ENCODE data around the gene BRSK2. TPM values are rescaled to one million over a fixed set of nuclear protein-coding genes. Genes with fewer than 3 reads are reported as not detected.

The BRSK2 gene
- polyA plus RNA-seq, 1 of the 3 experiments (the other 2 are of a cell fraction), result 0.64 TPM

- TF ChIP-seq REST (IDR thresholded peaks at IDR 0.05; ENCODE audit: low read depth, low read length) (no peak), JUND (IDR thresholded peaks at IDR 0.05) (no peak), FOSL2 (IDR thresholded peaks at IDR 0.05; ENCODE audit: borderline replicate concordance, low read depth) (no peak), EZH2phosphoT487 (IDR thresholded peaks at IDR 0.05; ENCODE audit: borderline replicate concordance, low read depth) (no peak), ELF1 (IDR thresholded peaks at IDR 0.05) (no peak)
These were observed 67.6 kb downstream of the BRSK2 start (continued) for GRCh38 chr11:1457326-1457680.

GRCh38 chr11:1457856-1458255, 68.1 kb downstream of the BRSK2 start:
- Histone ChIP-seq H3K4me3 (ENCODE audit: low read depth in 2 of 2, low read length in 1 of 2) (no peak overlapping the region), H3K9me2 (no peaks in the 10 kb centered on the region), H3K9me3 (no peaks in the 10 kb centered on the region), H3K9ac (no peak overlapping the region), H3K4me1 (ENCODE audit: control insufficient read depth in 1 of 2, insufficient read depth in 2 of 2, low read depth in 1 of 2, low read length in 1 of 2) (peaks cover 0 to 10% of the 10 kb centered on the region in 2 experiments; a peak in 1 of 4 replicates), H3K27ac (ENCODE audit: low read depth in 2 of 2, low read length in 1 of 2) (peak overlapping the region in 1 of 2 experiments; percentile 22; a peak in 1 of 4 replicates), H3K79me2 (ENCODE audit: insufficient read depth) (no peaks in the 10 kb centered on the region), H3K4me2 (no peak overlapping the region), H4K20me1 (ENCODE audit: insufficient read depth) (no peaks in the 10 kb centered on the region), H3K36me3 (replicated peaks in 1 of 2; ENCODE audit: control insufficient read depth in 1 of 2, insufficient read depth in 2 of 2, low read length in 1 of 2) (no peaks in the 10 kb centered on the region), H3F3A (replicated peaks; ENCODE audit: insufficient read depth) (no peaks in the 10 kb centered on the region), H3K27me3 (ENCODE audit: insufficient read depth) (no peaks in the 10 kb centered on the region), H2AFZ (ENCODE audit: low read depth) (no peak overlapping the region)
- ChIA-PET POLR2A (no interaction called here), CTCF (interaction anchor here (0.6 to 4.2 kb wide), 4 partner anchors 11 to 57 kb away, joined by 3 to 23 read pairs (median 4); no protein-coding TSS in a partner anchor)
- 91% methylated on average over 11 of the region's 18 CpGs for WGBS (ENCODE audit: low lambda C conversion rate)
- no peak for DNase-seq
- TF ChIP-seq NRF1 (IDR thresholded peaks at IDR 0.05; ENCODE audit: low read depth, low read length), result no peak
- TF ChIP-seq EP300 (IDR thresholded peaks at IDR 0.05; ENCODE audit: borderline replicate concordance in 1 of 2, low read depth in 1 of 2, low read length in 1 of 2), result no peak
- no peak for TF ChIP-seq MEF2A (IDR thresholded peaks at IDR 0.05; ENCODE audit: borderline replicate concordance, low read depth)
- TF ChIP-seq ZBTB33 (IDR thresholded peaks at IDR 0.05; ENCODE audit: borderline replicate concordance, low read depth), result no peak
- no peak for TF ChIP-seq SIN3A (IDR thresholded peaks at IDR 0.05; ENCODE audit: borderline replicate concordance, low read depth, low read length)
- TF ChIP-seq MXI1 (IDR thresholded peaks at IDR 0.05; ENCODE audit: low read depth, low read length), result no peak
- TF ChIP-seq POLR2AphosphoS5 (IDR thresholded peaks at IDR 0.05; ENCODE audit: low read depth, low read length), result no peak
- no peak for TF ChIP-seq USF2 (IDR thresholded peaks at IDR 0.05; ENCODE audit: borderline replicate concordance, low read depth, low read length)
- no peak for TF ChIP-seq JUND (IDR thresholded peaks at IDR 0.05)
- no peak for TF ChIP-seq TEAD4 (IDR thresholded peaks at IDR 0.05; ENCODE audit: borderline replicate concordance, insufficient read depth)
- no peak for TF ChIP-seq RCOR1 (IDR thresholded peaks at IDR 0.05; ENCODE audit: low read length)
- no peak for TF ChIP-seq MAX (IDR thresholded peaks at IDR 0.05; ENCODE audit: low read depth)
- no peak for TF ChIP-seq NFIC (IDR thresholded peaks at IDR 0.05; ENCODE audit: borderline replicate concordance)
- TF ChIP-seq GATA2 (CRISPR knock-in tag; IDR thresholded peaks at IDR 0.05), result no peak
- no peak for TF ChIP-seq ELF1 (IDR thresholded peaks at IDR 0.05)
- TF ChIP-seq EZH2phosphoT487 (IDR thresholded peaks at IDR 0.05; ENCODE audit: borderline replicate concordance, low read depth), result no peak
- TF ChIP-seq CTCF (IDR thresholded peaks at IDR 0.05), result no peak
- TF ChIP-seq USF1 (IDR thresholded peaks at IDR 0.05; ENCODE audit: borderline replicate concordance, low read depth), result no peak
- TF ChIP-seq FOXJ3 (CRISPR knock-in tag; IDR thresholded peaks at IDR 0.05), result no peak
- no peak for TF ChIP-seq FOXM1 (IDR thresholded peaks at IDR 0.05; ENCODE audit: low read depth)
